HG03045 (cell line): Measurements from ENCODE around the gene ID3.
"Not testable (repeated sequence)": the region's sequence is repeated elsewhere in the genome, so short reads cannot be mapped to it uniquely, and the experiment has no call there.

Experiments
- ATAC-seq: cut with Tn5 transposase; IDR thresholded peaks from one replicate; pipeline ENCODE4 v1.9.1; 2021; ENCODE audit warnings: mild to moderate bottlenecking, moderate library complexity; ENCODE audit not compliant: unreplicated experiment

The ID3 gene

GRCh38 chr1:23589585-23589986 is 30.3 kb upstream of the ID3 start:
- ATAC-seq: no peak

- no peak for ATAC-seq
Measured at GRCh38 chr1:23588749-23589548, 29.6 kb upstream of the ID3 start.

- ATAC-seq: no peak
Measured at GRCh38 chr1:23585321-23586022, 26.2 kb upstream of the ID3 start.

GRCh38 chr1:23583727-23584126 is 24.4 kb upstream of the ID3 start:
- ATAC-seq: not testable (repeated sequence)

- ATAC-seq: no peak
Measured at GRCh38 chr1:23582820-23583219, 23.5 kb upstream of the ID3 start.

GRCh38 chr1:23581219-23581618 is 21.9 kb upstream of the ID3 start:
- ATAC-seq: no peak

GRCh38 chr1:23578997-23579363 is 19.7 kb upstream of the ID3 start:
- no peak for ATAC-seq

GRCh38 chr1:23578311-23578996 is 19.2 kb upstream of the ID3 start:
- no peak for ATAC-seq

GRCh38 chr1:23577056-23578004 is 18.0 kb upstream of the ID3 start:
- peak; percentile 75 for ATAC-seq

GRCh38 chr1:23576338-23577055 is 17.2 kb upstream of the ID3 start:
- no peak for ATAC-seq

- ATAC-seq: no peak
Measured at GRCh38 chr1:23575226-23575810, 16.0 kb upstream of the ID3 start.

- ATAC-seq: no peak
Measured at GRCh38 chr1:23574265-23574754, 15.0 kb upstream of the ID3 start.

GRCh38 chr1:23573574-23574182 is 14.4 kb upstream of the ID3 start:
- ATAC-seq: no peak

GRCh38 chr1:23571465-23571864 is 12.2 kb upstream of the ID3 start:
- ATAC-seq: no peak

- ATAC-seq: no peak
Measured at GRCh38 chr1:23570001-23570691, 10.8 kb upstream of the ID3 start.

GRCh38 chr1:23568608-23569383 is 9.5 kb upstream of the ID3 start:
- no peak for ATAC-seq

- no peak for ATAC-seq
Measured at GRCh38 chr1:23567996-23568607, 8.8 kb upstream of the ID3 start.
